HG02870 (cell line): ENCODE results near the gene MRPL11.
"Not testable (repeated sequence)": the region's sequence is repeated elsewhere in the genome, so short reads cannot be mapped to it uniquely, and the experiment has no call there.

ENCODE experiments used
- ATAC-seq: cut with Tn5 transposase; IDR thresholded peaks from one replicate; pipeline ENCODE4 v1.9.1; 2021; ENCODE audit warnings: mild to moderate bottlenecking, moderate library complexity; ENCODE audit not compliant: unreplicated experiment

The MRPL11 gene

DNA sequence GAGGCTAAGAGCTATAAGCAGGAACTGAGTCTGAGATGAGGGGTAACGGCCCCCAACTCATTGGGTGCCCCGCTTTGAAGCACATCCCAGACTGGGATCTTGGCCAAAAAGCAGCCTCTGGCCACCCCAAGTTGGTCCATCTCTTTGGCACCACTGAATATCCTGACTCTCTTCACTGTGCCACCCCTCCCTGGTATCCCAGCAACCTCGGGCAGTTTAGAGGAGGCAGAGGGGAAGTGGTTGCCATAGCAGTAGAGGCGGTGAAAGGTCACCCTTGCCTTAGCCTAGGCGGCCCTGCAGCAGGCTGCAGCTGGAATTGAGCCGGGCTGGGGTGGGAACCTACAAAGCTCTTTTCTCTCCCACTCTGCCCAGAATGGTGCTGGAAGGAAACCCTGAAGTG lies 29.1 kb upstream of the MRPL11 start:
- ATAC-seq, result no peak

DNA sequence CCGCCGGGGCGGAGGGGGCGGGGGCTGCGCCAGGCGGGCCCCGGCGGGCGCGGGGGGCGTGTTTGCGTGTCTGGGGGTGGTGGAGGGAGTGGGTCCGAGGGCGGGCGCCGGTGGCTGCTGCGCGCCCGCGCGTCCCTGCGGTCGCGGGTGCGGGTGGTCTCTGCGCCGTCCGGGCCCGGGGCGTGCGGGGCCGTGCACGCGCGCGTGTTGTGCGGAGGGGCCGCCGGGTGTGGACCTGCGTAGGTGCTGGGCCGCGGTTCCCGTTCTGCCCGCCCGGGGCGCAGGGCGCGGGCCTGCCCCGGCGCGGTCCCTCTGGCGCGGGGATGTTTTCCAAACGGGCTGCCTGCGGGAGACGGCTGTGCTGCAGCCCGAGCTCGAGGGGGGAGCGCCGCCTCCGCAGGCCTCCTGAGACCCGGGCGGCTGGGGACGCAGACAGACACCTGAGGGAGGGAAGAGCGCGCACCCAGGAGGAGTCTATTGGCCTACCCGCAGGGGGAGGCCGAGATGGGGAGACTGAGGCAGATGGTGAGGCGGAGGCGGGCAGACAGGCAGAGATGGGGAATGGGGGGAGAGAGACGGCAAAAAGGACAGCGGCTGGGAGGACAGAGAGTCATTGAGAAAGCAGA lies 28.5 kb upstream of the MRPL11 start:
- ATAC-seq, result peak; percentile 26

DNA sequence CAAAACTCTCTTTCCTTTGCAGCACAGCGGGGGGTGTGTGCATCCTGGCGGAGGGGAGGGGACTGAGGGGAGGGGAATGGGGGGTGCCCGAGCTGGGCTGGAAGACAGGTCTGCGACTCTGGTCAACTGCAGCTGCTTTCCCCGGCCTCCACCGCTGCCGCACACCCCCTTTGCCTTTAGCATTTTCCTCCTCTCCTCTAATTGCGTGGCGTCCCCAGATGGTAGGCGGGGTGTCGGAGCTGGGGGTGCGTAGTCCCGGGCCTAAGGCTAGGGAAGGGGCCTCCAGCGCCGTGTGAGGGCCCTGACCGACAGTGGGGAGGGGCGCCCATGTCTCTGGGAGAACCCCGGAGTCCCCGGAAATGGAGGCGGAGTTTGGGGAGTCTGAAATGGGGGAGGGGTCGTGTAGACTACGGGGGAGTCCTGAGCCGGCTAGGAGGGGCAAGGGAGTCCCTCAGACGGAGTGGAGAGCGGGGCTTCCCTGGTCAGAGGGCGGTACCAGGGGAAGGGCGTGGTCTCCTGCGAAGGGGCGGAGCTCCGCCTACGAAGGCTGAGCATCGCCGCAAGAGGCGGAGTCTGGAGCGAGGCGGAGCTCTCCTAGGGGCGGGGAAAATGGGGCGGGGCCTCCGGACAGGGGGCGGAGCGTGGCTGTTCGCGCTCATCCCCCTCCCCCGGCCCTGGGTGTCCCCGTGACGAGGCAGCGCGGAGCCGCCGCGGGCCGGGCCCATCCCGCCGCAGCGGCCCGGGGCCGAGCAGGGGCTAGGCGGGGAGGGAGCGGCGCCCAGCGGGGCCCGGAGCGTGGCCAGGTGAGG lies 27.8 kb upstream of the MRPL11 start, which contains the start of gene PELI3:
TSS of gene PELI3 (plus strand) at position 681 of the 809 bp plus-strand sequence. CDS start 1,224 bp downstream, outside the sequence.
- ATAC-seq, result peak; percentile 79

DNA sequence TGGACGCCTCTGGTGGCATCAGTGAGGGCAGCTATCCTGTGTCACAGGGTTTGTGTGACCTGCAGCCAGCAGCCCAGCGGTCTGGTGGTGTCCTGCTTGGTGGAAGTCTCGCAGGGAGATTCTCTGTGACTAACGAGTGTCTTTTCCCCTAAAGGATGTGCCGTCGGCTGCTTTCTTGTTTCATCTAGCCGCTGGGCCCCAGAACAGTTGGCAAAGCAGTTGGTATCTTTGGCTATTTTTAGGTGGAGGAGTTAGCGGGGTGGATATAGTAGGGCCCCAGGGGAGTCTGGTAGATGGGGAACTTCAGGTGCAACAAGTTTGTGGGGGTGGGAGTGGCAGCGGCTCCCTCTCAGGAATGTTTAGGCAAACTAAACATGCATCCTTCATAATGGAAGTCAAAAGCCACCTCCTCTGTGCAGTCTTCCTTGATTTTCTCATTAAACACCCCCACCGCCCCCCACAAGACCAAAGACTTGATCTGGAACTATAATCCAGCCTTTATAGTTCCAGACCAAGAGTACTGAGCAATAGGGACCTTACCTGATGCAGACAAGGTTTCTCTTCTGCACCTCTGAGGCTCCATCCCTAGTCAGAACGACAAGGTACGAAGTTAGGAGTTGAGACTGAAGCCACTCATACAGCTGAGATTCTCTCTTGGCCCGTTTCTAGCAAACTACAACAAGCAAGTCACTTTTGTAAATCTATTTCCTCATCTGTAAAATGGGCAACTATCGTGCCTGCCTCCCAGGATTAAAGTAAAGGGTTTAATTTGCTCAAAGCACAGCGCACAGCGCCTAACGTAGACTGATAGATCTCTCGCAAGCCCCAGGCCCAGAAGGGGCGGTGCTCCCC lies 27.0 kb upstream of the MRPL11 start:
- ATAC-seq, result no peak

DNA sequence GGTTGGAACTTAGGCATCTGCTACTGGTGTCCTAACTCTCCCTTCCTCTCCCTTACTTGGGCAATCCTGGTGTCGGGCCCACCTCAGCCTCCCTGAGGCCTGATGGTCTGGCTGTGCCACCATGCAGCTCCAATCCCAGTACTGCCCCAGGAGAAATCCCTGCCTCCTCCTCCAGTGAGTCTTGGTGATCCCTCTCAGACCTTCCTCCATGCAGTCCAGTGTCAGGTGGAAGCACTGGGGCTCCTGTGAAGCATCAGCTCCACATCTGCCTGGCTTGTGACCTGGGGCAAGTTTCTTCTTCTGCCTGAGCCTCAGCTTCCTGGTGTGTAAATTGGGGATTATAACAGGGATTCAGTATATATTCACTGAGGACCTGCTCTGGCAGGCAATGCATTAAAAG lies 26.3 kb upstream of the MRPL11 start:
- ATAC-seq, result no peak

DNA sequence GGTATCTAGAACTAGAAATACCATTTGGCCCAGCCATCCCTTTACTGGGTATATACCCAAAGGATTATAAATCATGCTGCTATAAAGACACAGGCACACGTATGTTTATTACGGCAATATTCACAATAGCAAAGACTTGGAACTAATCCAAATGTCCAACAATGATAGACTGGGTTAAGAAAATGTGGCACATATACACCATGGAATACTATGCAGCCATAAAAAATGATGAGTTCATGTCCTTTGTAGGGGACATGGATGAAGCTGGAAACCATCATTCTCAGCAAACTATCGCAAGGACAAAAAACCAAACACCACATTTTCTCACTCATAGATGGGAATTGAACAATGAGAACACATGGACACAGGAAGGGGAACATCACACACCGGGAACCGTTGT lies 25.5 kb upstream of the MRPL11 start:
- ATAC-seq, result not testable (repeated sequence)

DNA sequence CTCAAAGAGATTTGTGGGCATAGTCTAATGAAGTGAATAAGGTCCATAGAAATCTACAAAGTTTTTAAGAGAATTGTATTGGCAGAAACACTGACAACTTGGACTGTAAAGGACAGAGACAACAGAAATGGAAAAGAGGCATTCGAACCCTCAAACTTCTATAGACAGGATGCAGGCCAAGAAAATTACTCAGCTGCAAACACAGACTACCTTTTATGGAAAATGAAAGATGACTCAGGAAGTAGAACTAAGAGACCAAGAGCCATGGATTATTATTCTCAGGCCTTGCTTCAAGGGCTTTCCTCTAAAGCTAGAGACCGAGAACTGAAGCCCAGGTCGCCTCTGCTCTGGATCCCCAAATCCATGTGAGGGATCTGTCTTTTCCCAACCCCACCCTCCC lies 24.3 kb upstream of the MRPL11 start:
- no peak for ATAC-seq

DNA sequence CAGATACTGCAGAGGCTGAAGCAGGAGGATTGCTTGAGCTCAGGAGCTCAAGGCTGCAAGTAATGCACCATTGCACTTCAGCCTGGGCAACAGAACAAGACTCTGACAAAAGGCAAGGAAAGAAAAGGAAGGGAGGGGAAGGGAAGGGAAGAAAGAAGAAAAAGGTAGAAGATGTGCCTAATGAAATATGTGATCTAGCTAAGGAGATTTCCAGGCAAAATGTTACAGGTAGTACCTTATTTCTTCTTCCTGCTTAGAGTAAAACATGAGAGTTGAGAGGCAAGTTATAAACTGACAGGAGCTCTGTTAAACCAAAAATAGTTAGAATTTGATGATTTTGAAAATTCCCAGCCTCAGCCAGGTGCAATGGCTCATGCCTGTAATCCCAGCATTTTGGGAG lies 23.4 kb upstream of the MRPL11 start:
- no peak for ATAC-seq

DNA sequence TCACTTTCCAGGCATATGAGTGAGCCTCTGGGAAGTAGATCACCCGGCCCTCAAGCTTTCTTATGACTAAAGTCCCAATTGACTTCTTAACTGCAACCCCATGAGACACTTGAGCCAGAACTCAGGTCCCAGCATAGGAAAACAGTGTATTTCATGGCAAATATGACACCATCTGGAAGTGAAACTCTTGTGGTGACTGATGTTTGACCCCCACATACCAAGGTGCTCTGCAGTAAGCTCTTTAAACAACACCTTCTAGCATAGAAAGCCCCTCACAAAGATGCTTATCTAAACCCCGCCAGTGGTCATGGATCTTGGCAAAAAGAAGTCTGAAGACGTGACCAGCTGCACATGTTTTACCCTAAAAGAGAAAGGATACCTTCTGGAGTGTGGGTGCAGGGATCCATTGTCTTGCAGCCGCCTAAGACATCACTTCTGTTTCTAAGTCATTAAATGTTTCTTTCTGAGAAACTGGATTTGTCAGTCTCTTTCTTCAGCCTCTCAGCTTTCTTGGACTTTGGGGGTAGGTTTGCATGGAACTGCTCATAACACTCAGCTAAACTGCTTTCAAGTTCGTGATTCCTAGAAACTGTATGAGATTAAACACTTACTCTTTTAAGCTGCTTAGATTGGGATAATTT lies 20.6 kb upstream of the MRPL11 start:
- ATAC-seq, result no peak

DNA sequence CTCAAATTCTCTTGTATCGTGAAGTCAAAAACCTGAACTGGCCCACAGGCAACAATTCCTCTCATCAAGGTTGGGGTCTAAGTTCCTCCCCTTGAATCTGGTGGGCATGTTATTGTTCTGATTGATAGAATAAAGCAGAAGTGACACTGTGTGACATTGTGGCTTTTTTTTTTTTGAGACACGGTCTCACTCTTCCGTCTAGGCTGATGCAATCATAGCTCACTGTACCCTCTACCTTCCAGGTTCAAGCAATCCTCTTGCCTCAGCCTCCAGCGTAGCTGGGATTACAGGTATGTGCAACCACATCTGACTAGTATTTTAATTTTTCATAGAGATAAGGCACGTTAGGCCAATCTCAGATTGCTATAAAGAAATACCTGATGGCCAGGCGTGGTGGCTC lies 19.2 kb upstream of the MRPL11 start:
- ATAC-seq, result no peak

DNA sequence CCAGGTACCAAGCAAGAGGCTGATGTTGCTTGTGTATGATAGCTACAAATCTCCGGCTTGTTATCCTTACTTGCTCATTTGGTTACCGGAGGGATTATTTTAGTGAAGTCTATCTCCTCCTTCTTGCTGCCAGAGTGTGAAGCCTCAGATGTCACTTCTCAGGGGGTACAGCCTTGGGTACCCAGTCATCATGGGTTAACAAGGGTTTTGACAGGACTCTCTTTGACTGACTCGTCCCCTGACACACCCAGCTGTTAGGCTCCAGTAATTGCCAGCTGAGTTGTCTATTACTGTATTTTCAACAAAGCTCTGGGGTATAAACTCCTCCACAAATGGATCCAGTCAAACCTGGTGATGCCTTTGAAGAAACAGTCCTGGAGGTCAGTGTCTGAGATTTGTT lies 16.2 kb upstream of the MRPL11 start:
- no peak for ATAC-seq

DNA sequence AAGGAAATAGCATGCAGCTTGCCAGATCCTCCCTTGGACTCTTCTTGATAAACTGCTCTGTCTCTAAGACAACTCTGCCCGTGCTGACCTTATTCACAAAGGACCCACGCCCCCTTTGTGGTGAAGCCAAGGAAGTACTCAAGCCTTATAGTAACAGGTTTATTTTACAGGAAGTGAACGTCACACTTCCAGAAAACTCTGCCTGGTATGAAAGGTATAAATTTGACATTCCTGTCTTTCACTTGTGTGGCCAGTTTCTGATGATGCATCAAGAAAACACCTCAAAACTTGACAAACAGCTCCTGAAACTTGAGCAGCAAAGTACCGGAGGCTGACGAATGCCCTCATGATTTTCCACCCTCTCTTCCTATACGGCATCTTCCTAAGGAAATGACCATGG lies 15.6 kb upstream of the MRPL11 start:
- no peak for ATAC-seq

DNA sequence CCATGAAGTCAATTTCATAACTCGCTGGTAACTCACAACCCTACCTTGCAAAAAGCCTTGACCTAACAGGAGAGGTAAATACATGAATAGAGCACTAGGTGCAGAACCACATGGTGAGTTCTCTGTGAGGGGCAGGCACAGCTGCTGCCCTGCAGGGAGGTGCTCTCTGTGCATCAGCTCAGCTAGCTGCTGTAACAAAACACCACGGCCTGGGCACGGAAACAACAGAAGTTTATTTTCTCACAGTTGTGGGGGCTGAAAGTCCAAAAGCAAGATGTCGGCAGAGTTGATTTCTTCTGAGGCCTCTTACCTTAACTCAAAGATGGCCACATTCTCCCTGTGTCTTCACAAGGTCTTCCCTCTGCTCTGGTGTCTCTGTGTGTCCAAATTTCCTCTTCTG lies 13.0 kb upstream of the MRPL11 start:
- no peak for ATAC-seq

DNA sequence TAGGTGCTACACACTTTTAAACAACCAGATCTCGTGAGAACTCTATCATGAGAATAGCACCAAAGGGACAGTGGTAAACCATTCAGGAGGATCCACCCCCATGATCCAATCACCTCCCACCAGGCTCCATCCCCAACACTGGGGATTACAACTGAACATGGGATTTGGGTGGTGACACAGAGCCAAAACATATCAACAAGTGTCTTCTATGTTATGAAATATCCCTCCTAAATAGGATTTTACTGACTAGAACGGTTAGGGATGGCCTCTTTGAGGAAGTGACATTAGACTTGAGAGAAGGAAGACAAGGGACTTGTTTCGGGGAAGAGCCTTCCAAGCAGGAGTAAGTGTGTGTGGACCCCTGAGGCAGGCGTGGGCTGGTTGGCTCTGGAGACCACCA lies 11.9 kb upstream of the MRPL11 start:
- ATAC-seq, result no peak

DNA sequence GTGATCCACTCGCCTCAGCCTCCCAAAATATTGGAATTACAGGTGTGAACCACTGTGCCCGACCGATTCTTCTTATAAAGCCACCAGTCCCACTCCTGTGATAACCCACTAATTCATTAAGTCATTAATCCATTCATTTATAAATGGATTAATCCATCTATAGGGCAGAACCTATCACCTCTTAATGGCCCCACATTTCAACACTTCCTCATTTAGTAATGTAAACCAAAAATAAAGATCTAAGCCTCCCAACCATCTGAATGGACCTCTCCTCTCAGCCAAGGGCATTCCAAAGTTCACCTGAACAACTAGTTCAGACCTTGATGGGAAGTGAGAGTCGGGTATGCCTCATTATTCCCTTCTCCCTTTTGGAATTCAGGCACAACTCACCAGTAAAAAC lies 9.9 kb upstream of the MRPL11 start:
- ATAC-seq, result no peak

DNA sequence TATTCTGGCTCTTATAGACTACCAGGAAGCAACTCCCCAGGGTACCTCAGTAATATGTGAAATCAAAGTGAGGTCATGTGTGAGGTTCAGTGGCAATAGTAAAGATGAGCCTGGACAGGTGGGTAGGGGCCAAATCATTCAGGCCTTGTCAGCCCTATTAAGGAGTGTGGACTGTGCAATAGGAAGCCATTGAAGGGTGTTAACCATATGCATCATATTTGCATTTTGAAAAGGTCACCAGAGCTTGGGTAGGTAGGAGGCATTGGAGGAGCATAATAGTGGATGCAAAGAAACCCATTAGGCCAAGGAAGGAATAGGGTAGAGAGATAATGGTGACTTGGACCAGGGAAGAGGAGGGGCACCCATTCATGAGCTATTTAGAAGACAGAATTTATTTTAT lies 8.4 kb upstream of the MRPL11 start:
- no peak for ATAC-seq

DNA sequence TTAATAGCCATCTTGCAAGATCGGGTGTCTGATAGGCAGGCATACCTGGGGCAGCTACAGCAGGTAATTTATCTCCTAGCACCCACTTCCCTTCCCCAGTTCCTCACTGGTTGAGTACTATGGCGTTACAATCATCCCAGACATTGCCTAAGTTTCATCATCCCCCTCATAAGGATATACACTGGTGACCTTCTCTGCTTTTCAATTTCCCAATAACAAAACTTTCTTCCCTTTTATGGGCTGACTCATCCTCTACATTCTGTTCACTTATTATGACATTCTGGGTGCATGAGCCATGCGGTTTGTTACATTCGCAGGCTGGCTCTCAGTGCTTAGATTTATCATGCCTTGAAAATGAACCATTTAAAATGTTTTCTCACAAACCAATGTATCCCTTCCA lies 5.0 kb upstream of the MRPL11 start:
- ATAC-seq, result no peak

DNA sequence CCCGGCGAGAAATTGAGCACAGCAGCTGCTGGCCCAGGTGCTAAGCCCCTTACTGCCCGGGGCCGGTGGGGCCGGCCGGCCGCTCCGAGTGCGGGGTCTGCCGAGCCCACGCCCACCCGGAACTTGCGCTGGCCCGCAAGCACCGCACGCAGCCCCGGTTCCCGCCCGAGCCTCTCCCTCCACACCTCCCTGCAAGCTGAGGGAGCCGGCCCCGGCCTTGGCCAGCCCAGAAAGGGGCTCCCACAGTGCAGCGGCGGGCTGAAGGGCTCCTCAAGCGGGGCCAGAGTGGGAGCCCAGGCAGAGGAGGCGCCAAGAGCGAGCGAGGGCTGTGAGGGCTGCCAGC lies 2.3 kb upstream of the MRPL11 start:
- ATAC-seq, result not testable (repeated sequence)

DNA sequence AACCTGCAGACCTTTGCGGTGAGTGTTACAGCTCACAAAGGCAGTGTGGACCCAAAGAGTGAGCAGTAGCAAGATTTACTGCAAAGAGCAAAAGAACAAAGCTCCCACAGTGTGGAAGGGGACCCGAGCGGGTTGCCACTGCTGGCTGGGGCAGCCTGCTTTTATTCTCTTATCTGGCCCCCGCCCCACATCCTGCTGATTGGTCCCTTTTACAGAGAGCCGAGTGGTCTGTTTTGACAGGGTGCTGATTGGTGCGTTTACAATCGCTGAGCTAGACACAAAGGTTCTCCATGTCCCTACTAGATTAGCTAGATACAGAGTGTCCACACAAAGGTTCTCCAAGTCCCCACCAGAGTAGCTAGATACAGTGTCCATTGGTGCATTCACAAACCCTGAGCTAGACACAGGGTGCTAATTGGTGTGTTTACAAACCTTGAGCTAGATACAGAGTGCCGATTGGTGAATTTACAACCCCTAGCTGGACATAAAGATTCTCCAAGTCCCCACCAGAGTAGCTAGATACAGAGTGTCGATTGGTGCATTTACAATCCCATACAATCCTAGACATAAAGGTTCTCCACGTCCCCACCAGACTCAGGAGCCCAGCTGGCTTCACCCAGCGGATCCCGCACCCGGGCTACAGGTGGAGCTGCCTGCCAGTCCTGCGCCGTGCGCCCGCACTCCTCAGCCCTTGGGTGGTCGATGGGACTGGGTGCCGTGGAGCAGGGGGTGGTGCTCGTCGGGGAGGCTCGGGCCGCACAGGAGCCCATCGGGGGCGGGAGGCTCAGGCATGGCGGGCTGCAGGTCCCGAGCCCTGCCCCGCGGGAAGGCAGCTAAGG lies 1.7 kb upstream of the MRPL11 start:
- not testable (repeated sequence) for ATAC-seq

DNA sequence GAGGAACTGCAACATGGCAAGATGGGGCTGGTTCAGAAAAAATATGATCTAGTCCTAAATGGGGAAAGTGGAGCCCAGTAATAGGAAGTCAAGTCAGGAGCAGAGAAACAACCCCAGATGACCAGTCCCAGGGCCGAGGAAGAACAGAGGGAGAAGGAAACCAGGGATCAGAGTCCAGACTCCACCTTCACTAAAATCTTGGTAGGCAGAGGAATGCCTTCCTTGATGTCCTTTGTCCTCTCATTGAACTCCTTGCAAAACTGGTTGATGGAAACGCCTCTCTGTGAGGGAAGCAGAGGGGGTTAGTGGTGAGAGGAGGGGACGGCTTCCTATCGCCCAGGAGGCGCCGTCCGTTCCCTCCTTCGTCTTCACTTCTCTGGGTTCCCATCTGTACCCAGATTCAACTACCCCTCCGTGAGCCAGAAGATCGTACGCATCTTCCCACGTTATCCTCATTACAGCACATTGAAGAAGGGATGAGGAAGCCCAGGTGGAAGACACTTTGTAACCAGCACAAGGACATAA lies 607 bp downstream of the MRPL11 start:
- no peak for ATAC-seq
